Mesenchymal stem cell (in vitro differentiated cells and primary cell): ENCODE data around the gene HNRNPL.

Experiments used
- DNase-seq: peaks from one replicate; pipeline ENCODE4 v3.0.0-alpha.2; 2013
- H2AFZ ChIP-seq: one replicate; pipeline ENCODE4 v1.6.1; 2013; ENCODE audit warnings: low read depth, mild to moderate bottlenecking, control low read depth, inconsistent platforms, low read length, moderate library complexity
- H2AK5ac ChIP-seq: 2 replicates; pipeline ENCODE4 v1.6.1; 2013; ENCODE audit warnings: low read length, moderate library complexity, mild to moderate bottlenecking, inconsistent platforms; ENCODE audit not compliant: severe bottlenecking
- H2BK120ac ChIP-seq: one replicate; pipeline ENCODE4 v1.6.1; 2013; ENCODE audit warnings: low read depth, mild to moderate bottlenecking, inconsistent platforms, low read length, moderate library complexity
- H2BK12ac ChIP-seq, 2 experiments: one replicate each; pipeline ENCODE4 v1.6.1; 2013; ENCODE audit warnings: inconsistent platforms in 2 of 2, low read length in 2 of 2, mild to moderate bottlenecking in 2 of 2, moderate library complexity in 2 of 2, control low read depth in 1 of 2
- H2BK15ac ChIP-seq: one replicate; pipeline ENCODE4 v1.6.1; 2013; ENCODE audit warnings: mild to moderate bottlenecking, low read depth, inconsistent platforms; ENCODE audit not compliant: poor library complexity, severe bottlenecking
- H2BK5ac ChIP-seq: 2 replicates; pipeline ENCODE4 v1.6.1; 2013; ENCODE audit warnings: low read depth, mild to moderate bottlenecking, low read length, control low read depth, inconsistent platforms; ENCODE audit not compliant: poor library complexity, severe bottlenecking
- H3K14ac ChIP-seq, 2 experiments: one replicate each; pipeline ENCODE4 v1.6.1; 2013; ENCODE audit warnings: inconsistent platforms in 2 of 2, low read length in 2 of 2, control low read depth in 1 of 2, mild to moderate bottlenecking in 1 of 2, moderate library complexity in 1 of 2
- H3K18ac ChIP-seq, 2 experiments: one replicate each; pipeline ENCODE4 v1.6.1; 2013; ENCODE audit warnings: inconsistent platforms in 2 of 2, low read length in 2 of 2, control low read depth in 1 of 2, low read depth in 1 of 2, mild to moderate bottlenecking in 1 of 2
- H3K23ac ChIP-seq, 2 experiments: one replicate each; pipeline ENCODE4 v1.6.1; 2013; ENCODE audit warnings: inconsistent platforms in 2 of 2, low read length in 2 of 2, mild to moderate bottlenecking in 2 of 2, moderate library complexity in 2 of 2, control low read depth in 1 of 2
- H3K27ac ChIP-seq: 2 replicates; pipeline ENCODE4 v1.5.1; 2013; ENCODE audit warnings: mild to moderate bottlenecking, moderate library complexity, low read length, control low read depth, inconsistent platforms; ENCODE audit not compliant: poor library complexity, severe bottlenecking
- H3K27me3 ChIP-seq, 2 experiments: 2 replicates each; pipeline versions ENCODE4 v1.6.1 to v1.7.0; 2013; ENCODE audit warnings: low read length in 2 of 2, mild to moderate bottlenecking in 2 of 2, moderate library complexity in 2 of 2, control low read depth in 1 of 2, inconsistent platforms in 1 of 2; ENCODE audit not compliant: control insufficient read depth in 1 of 2, insufficient read depth in 1 of 2
- H3K36me3 ChIP-seq, 2 experiments: 2 replicates each; pipeline versions ENCODE4 v1.6.1 to v1.7.0; 2013; ENCODE audit warnings: low read length in 2 of 2, control low read depth in 1 of 2, inconsistent platforms in 1 of 2, low read depth in 1 of 2, mild to moderate bottlenecking in 1 of 2; ENCODE audit not compliant: insufficient read depth in 2 of 2, control insufficient read depth in 1 of 2
- H3K4ac ChIP-seq, 2 experiments: one replicate each; pipeline ENCODE4 v1.6.1; 2013; ENCODE audit warnings: inconsistent platforms in 2 of 2, low read length in 2 of 2, mild to moderate bottlenecking in 2 of 2, moderate library complexity in 2 of 2, control low read depth in 1 of 2, low read depth in 1 of 2
- H3K4me1 ChIP-seq: 2 replicates; pipeline ENCODE4 v1.6.1; 2013; ENCODE audit warnings: low read depth, low read length, control low read depth; ENCODE audit not compliant: control insufficient read depth, insufficient read depth
- H3K4me2 ChIP-seq: 2 replicates; pipeline ENCODE4 v1.6.1; 2013; ENCODE audit warnings: low read length, mild to moderate bottlenecking, inconsistent platforms; ENCODE audit not compliant: poor library complexity, severe bottlenecking
- H3K4me3 ChIP-seq, 2 experiments: 2 replicates each; pipeline versions ENCODE4 v1.5.1 to v1.7.0; 2013; ENCODE audit warnings: low read length in 2 of 2, mild to moderate bottlenecking in 2 of 2, control low read depth in 1 of 2, low read depth in 1 of 2; ENCODE audit not compliant: insufficient read depth in 1 of 2
- H3K79me1 ChIP-seq: replicated peaks from 2 replicates; pipeline ENCODE4 v1.6.1; 2013; ENCODE audit warnings: mild to moderate bottlenecking, control low read depth, low read length, inconsistent platforms; ENCODE audit not compliant: poor library complexity, severe bottlenecking
- H3K9ac ChIP-seq: 2 replicates; pipeline ENCODE4 v1.7.0; 2013; ENCODE audit warnings: mild to moderate bottlenecking, low read length, moderate library complexity
- H3K9me3 ChIP-seq: 2 replicates; pipeline ENCODE4 v1.7.0; 2013; ENCODE audit warnings: mild to moderate bottlenecking, low read length; ENCODE audit not compliant: control insufficient read depth
- H4K8ac ChIP-seq: one replicate; pipeline ENCODE4 v1.6.1; 2013; ENCODE audit warnings: inconsistent platforms, mild to moderate bottlenecking, low read length, moderate library complexity
- H4K91ac ChIP-seq: one replicate; pipeline ENCODE4 v1.6.1; 2013; ENCODE audit warnings: mild to moderate bottlenecking, low read length, inconsistent platforms
- WGBS: methylation state at CpG from one replicate; pipeline ENCODE4 v1.1.7; 2013; ENCODE audit warnings: mixed read lengths; 5-methylcytosine and 5-hydroxymethylcytosine counted together

HNRNPL gene

DNA sequence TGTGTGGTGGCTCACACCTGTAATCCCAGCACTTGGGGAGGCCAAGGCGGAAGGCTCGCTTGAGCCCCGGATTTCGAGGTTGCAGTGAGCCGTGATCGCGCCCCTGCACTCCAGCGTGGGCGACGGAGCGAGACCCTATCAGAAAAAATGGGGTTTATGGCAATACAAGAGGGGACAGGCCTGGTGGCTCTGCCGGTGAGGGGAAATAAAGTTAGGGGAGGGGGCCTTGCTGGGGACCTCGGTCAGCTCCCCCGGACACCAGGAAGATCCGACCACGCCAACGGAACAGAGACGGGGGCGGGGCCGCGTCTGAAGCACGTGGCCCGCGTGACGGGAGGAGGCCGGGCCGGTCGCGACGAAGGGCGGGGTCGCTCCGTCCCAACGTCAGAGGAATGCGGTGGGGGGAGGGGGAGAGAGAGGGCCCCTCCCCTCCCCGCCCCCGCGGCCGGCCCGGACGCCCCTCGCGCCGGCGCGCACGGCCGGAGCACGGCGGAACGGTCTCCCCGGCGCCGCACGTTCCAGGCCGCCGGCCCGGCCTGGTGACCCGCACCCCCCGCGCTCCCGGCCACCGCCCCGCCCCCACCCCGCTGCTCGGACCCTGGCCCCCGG is 1.9 kb upstream of the HNRNPL start:
- Histone ChIP-seq H2BK120ac (peak overlapping the region; percentile 95), H2AK5ac (peak overlapping the region; percentile 73), H3K9me3 (no peaks in the 10 kb centered on the region), H3K36me3 (peaks cover 11 to 15% of the 10 kb centered on the region in 2 experiments), H2AFZ (no peak overlapping the region), H3K4me3 (peak overlapping the region; percentile 81 to 90), H2BK12ac (peak overlapping the region; percentile 87 to 94), H3K4me2 (peak overlapping the region; percentile 75), H2BK5ac (peak overlapping the region; percentile 46), H3K27me3 (no peaks in the 10 kb centered on the region), H3K79me1 (peaks cover 1% of the 10 kb centered on the region), H3K4me1 (peaks cover 27% of the 10 kb centered on the region), H3K4ac (peak overlapping the region; percentile 10 to 55), H4K8ac (peak overlapping the region; percentile 90), H3K14ac (no peak overlapping the region), H4K91ac (peak overlapping the region; percentile 93), H3K23ac (no peak overlapping the region), H3K18ac (peak overlapping the region; percentile 68 to 97), H3K9ac (peak overlapping the region; percentile 91), H2BK15ac (peak overlapping the region; percentile 93), H3K27ac (peak overlapping the region; percentile 92)
- DNase-seq: peak; percentile 92
- WGBS: 27% methylated on average over 16 of the region's 67 CpGs

DNA sequence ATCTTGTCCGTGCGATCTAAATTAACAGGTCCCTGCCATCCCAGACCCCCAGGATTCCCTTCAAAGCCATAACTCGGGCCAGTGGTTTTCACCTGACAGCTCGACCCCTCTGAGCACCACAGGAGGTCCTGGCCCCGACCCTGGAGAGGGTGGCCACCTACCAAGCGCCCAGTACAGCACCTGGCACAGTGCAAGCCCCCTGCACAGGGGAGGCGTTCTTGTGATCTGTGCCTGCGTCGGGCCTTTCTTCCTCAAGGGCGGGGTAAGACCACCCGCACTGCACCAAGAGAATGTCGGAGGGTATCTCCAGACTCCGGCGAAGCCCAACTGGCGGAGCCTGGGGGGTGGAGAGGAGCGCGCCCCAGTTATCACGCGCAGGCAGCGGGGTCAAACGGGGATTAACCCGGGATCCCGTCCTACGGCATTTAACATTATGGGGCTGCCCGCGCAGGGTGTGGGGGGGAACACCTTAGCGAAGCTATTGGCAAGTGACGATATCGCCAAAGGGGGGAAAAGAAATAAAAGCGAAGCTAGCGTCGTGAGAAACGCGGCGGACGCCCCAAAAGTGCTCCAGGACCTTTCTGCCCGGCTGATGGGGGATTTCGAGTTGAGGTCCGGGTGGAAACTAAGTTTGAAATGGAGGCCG is 1.3 kb upstream of the HNRNPL start:
- Histone ChIP-seq H2BK12ac (peak overlapping the region; percentile 87 to 94), H3K4me2 (peak overlapping the region; percentile 84), H3K36me3 (peaks cover 16 to 22% of the 10 kb centered on the region in 2 experiments), H3K4me3 (peak overlapping the region; percentile 81 to 86), H3K23ac (peak overlapping the region in 1 of 2 experiments; percentile 10), H3K14ac (peak overlapping the region in 1 of 2 experiments; percentile 53), H2BK5ac (peak overlapping the region; percentile 35), H3K18ac (peak overlapping the region; percentile 67 to 68), H2AK5ac (peak overlapping the region; percentile 73), H2BK120ac (peak overlapping the region; percentile 69), H2AFZ (no peak overlapping the region), H3K27ac (peak overlapping the region; percentile 92), H4K91ac (peak overlapping the region; percentile 93), H3K79me1 (peaks cover 1% of the 10 kb centered on the region), H3K4ac (peak overlapping the region; percentile 10 to 55), H3K9me3 (no peaks in the 10 kb centered on the region), H3K4me1 (peaks cover 27% of the 10 kb centered on the region), H4K8ac (peak overlapping the region; percentile 90), H3K27me3 (no peaks in the 10 kb centered on the region), H2BK15ac (peak overlapping the region; percentile 84), H3K9ac (peak overlapping the region; percentile 91)
- WGBS: 34% methylated on average over 40 of the region's 40 CpGs
- DNase-seq: no peak

DNA sequence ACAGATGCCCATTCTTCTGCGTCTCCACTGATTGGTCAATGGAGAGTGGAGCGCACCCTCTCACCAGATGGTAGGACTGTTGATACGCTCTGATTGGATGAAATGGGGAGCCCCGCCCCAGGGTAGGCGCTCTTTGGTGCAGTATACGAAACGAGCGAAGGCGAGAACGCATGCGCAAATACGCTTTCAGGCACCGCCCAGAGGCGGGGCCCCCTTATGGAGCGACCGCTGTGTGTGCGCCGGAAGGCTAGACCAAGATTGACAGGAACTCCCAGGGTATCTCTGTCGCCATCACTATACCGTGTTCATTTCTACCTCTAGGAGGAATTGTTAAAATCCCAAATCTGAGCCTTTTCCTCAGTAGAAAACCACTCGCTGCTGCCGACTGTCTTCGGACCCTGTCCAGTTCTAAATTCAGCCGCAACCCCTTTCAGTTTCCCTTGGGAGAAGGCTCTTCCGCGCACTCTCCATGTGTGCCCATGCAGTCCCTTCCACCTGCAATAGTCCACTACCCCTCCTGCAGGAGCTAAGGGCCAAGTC is 720 bp upstream of the HNRNPL start:
- Histone ChIP-seq H2BK5ac (no peak overlapping the region), H3K27ac (peak overlapping the region; percentile 92), H3K4me2 (peak overlapping the region; percentile 84), H4K8ac (peak overlapping the region; percentile 90), H4K91ac (peak overlapping the region; percentile 91), H3K4ac (peak overlapping the region; percentile 10 to 55), H2AK5ac (peak overlapping the region; percentile 73), H2BK15ac (no peak overlapping the region), H3K27me3 (no peaks in the 10 kb centered on the region), H3K4me3 (peak overlapping the region in 1 of 2 experiments; percentile 86), H3K9me3 (no peaks in the 10 kb centered on the region), H3K79me1 (peaks cover 1% of the 10 kb centered on the region), H3K9ac (peak overlapping the region; percentile 91), H3K4me1 (peaks cover 27% of the 10 kb centered on the region), H3K36me3 (peaks cover 22 to 28% of the 10 kb centered on the region in 2 experiments), H3K23ac (peak overlapping the region in 1 of 2 experiments; percentile 10), H3K18ac (peak overlapping the region; percentile 67 to 68), H2AFZ (no peak overlapping the region), H2BK120ac (peak overlapping the region; percentile 69), H2BK12ac (peak overlapping the region in 1 of 2 experiments; percentile 87), H3K14ac (no peak overlapping the region)
- no peak for DNase-seq
- WGBS: 1% methylated on average over 26 of the region's 26 CpGs
